ENCODE data around the gene OCEL1. TPM values are rescaled to one million over a fixed set of nuclear protein-coding genes. Genes with fewer than 3 reads are reported as not detected.
A peak's percentile ranks its signal among the peaks of the same experiment; 100 is the strongest.

Gene OCEL1
- total and polyA plus RNA-seq, 2 of the 13 experiments (the other 11 are each of a cell fraction or from before 2014, with no cell fraction given): 10.6 to 17.2 TPM

DNA sequence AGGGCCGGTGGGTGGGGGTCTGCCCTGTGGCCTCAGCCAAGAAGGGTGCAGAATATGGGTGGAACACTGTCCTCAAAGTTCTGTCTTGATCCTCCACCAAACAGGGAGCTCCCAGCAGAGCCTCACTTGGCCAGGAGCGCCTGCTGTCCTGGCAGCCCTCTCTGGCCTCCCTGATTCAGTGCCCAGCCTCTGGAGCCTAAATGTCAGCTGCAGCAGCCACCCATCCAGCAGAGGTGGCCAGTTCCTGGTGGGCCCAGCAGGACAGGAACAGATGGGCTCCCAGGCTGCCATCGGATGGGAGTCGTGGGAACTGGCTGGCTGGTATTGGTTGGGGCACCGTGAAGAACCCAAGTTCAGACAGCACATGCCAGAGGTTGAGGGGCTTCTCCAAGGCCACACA lies 12.7 kb upstream of the OCEL1 start:
- peaks cover 28% of the 10 kb centered on the region for H3K4me1 ChIP-seq (ENCODE audit: insufficient read depth, low read length)
- intact Hi-C loops (cut with micrococcal nuclease; ENCODE audit: unreplicated experiment) (no loop called here), in situ Hi-C loops (cut with HindIII; ENCODE audit: extremely low pct_ligation_motif_present, low pct_unique_long_range_greater_than_20kb) (no loop called here)
- no peak overlapping the region for H3K4me2 ChIP-seq (ENCODE audit: low read depth, low read length)
- POLR2A ChIA-PET: interaction anchor here (0.8 to 4.2 kb wide), 3 partner anchors 13 to 54 kb away, joined by 3 to 120 read pairs (median 43); partner anchors contain the start of genes BABAM1 and OCEL1
- H3K9ac ChIP-seq (ENCODE audit: insufficient read depth, low read depth, low read length): no peak overlapping the region
- ATAC-seq (no peak), FAIRE-seq (no peak), DNase-seq (ENCODE audit: low spot score) (no peak)
- H2AFZ ChIP-seq (ENCODE audit: low read length): no peak overlapping the region
- CTCF ChIA-PET (ENCODE audit: low intra/inter-chr PET ratio, low total read pairs): no interaction called here
- H3K9me3 ChIP-seq (ENCODE audit: low read length): no peaks in the 10 kb centered on the region
- H3K27me3 ChIP-seq (ENCODE audit: control insufficient read depth in 1 of 2, insufficient read depth in 2 of 2, low read length in 2 of 2): no peaks in the 10 kb centered on the region; a peak in 1 of 5 replicates
- no peaks in the 10 kb centered on the region for H4K20me1 ChIP-seq (ENCODE audit: insufficient read depth, low read length)
- 87% methylated on average over 3 of the region's 5 CpGs for WGBS (ENCODE audit: low lambda C conversion rate)
- H3K79me2 ChIP-seq (ENCODE audit: insufficient read depth, low read length): no peaks in the 10 kb centered on the region
- H3K27ac ChIP-seq (ENCODE audit: extremely low read length, insufficient read depth, low read length): no peak overlapping the region
- H3K36me3 ChIP-seq (replicated peaks in 1 of 2; ENCODE audit: control insufficient read depth in 1 of 2, insufficient read depth in 2 of 2, low read length in 2 of 2): peaks cover 0 to 6% of the 10 kb centered on the region in 2 experiments; a peak in 3 of 5 replicates
- TF ChIP-seq CCAR2 (optimal IDR thresholded peaks at IDR 0.05; ENCODE audit: low read depth, low read length): no peak
- peak; percentile 45 for TF ChIP-seq AGO2 (optimal IDR thresholded peaks at IDR 0.05; ENCODE audit: low read depth, low read length)
- BruUV-seq (replicated peaks): no TSS peak
- H3K4me3 ChIP-seq (replicated peaks in 1 of 3; ENCODE audit: insufficient read depth in 1 of 3, low read depth in 2 of 3, low read length in 3 of 3): no peak overlapping the region

DNA sequence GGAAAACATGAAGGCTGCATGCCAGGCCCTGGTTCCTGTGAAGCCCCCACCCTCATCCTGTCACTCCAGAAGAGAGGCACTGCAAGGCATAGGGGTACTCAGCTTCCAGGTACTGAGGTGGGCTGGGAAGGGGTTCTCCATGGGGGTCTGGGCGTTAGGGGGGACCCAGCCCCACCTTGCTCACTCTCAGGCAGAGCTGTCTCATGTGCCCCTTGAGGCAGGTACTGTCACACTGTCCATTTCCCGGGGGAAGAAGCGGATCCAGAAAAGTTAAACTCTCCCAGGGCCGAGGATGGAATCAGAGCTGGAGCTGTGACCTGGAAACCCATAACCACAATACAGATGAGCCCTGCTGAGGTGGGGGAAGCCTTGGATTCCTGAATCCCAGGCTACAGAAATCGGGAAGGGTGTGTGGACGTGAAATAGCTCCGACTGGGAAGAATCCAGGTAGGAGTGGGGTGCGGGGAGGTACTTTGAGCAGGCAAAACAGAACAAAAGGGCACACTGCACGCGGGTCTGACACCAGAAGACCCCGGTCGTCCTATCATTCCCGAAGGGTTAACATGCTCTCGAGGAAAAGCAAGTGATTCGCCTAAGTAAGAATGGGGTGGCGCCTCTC lies 11.4 kb upstream of the OCEL1 start:
- H2AFZ ChIP-seq (ENCODE audit: low read length): no peak overlapping the region
- CTCF ChIA-PET (ENCODE audit: low intra/inter-chr PET ratio, low total read pairs): no interaction called here
- H3K27ac ChIP-seq (ENCODE audit: extremely low read length, insufficient read depth, low read length): peak overlapping the region; percentile 97
- intact Hi-C loops (cut with micrococcal nuclease; ENCODE audit: unreplicated experiment) (loop anchor here (1.0 kb wide), 1 partner anchor 89 kb away; the partner anchor contains the start of gene ABHD8), in situ Hi-C loops (cut with HindIII; ENCODE audit: extremely low pct_ligation_motif_present, low pct_unique_long_range_greater_than_20kb) (no loop called here)
- no peaks in the 10 kb centered on the region for H3K79me2 ChIP-seq (ENCODE audit: insufficient read depth, low read length)
- FAIRE-seq (no peak), DNase-seq (ENCODE audit: low spot score) (no peak), ATAC-seq (peak; percentile 8; the same call in 2 of the 3 replicates)
- peak overlapping the region; percentile 95 for H3K4me2 ChIP-seq (ENCODE audit: low read depth, low read length)
- H3K9ac ChIP-seq (ENCODE audit: insufficient read depth, low read depth, low read length): peak overlapping the region; percentile 99
- no peaks in the 10 kb centered on the region for H3K9me3 ChIP-seq (ENCODE audit: low read length)
- peak overlapping the region; percentile 63 to 94 (median 81) for H3K4me3 ChIP-seq (replicated peaks in 1 of 3; ENCODE audit: insufficient read depth in 1 of 3, low read depth in 2 of 3, low read length in 3 of 3)
- POLR2A ChIA-PET: interaction anchor here (0.6 to 4.2 kb wide), 23 partner anchors 9 to 645 kb away, joined by 3 to 120 read pairs (median 10); partner anchors contain the start of genes ABHD8, ANO8, BABAM1 and DDA1
- H3K4me1 ChIP-seq (ENCODE audit: insufficient read depth, low read length): peaks cover 28% of the 10 kb centered on the region
- H3K36me3 ChIP-seq (replicated peaks in 1 of 2; ENCODE audit: control insufficient read depth in 1 of 2, insufficient read depth in 2 of 2, low read length in 2 of 2): peaks cover 0 to 11% of the 10 kb centered on the region in 2 experiments; a peak in 2 of 5 replicates
- H4K20me1 ChIP-seq (ENCODE audit: insufficient read depth, low read length): no peaks in the 10 kb centered on the region
- 6% methylated on average over 15 of the region's 16 CpGs for WGBS (ENCODE audit: low lambda C conversion rate)
- no TSS peak for BruUV-seq (replicated peaks)
- no peaks in the 10 kb centered on the region; a peak in 1 of 5 replicates for H3K27me3 ChIP-seq (ENCODE audit: control insufficient read depth in 1 of 2, insufficient read depth in 2 of 2, low read length in 2 of 2)
- TF ChIP-seq KDM2A (CRISPR knock-in tag; IDR thresholded peaks at IDR 0.05; ENCODE audit: borderline replicate concordance, low read depth) (no peak; the same call in 1 of the 2 replicates), MBD4 (IDR thresholded peaks at IDR 0.05; ENCODE audit: borderline replicate concordance, low read length) (no peak), MXI1 (IDR thresholded peaks at IDR 0.05; ENCODE audit: borderline replicate concordance, low read depth, low read length) (no peak), TOPORS (CRISPR knock-in tag; IDR thresholded peaks at IDR 0.05) (no peak), ZNF839 (CRISPR knock-in tag; IDR thresholded peaks at IDR 0.05; ENCODE audit: borderline replicate concordance) (no peak), ZNF772 (CRISPR knock-in tag; IDR thresholded peaks at IDR 0.05) (no peak), CREB1 (IDR thresholded peaks at IDR 0.05) (no peak), CREB1 (CRISPR knock-in tag; IDR thresholded peaks at IDR 0.05) (no peak), MEIS2 (CRISPR knock-in tag; IDR thresholded peaks at IDR 0.05) (no peak), YEATS2 (CRISPR knock-in tag; IDR thresholded peaks at IDR 0.05; ENCODE audit: borderline replicate concordance) (0 out of 2 replicates have a peak, but pooled peaks have one; percentile 1), TCF7 (IDR thresholded peaks at IDR 0.05; ENCODE audit: low read depth) (no peak), HNF4A (CRISPR knock-in tag; IDR thresholded peaks at IDR 0.05) (no peak), ZBTB1 (CRISPR knock-in tag; IDR thresholded peaks at IDR 0.05; ENCODE audit: borderline replicate concordance) (no peak)
- TF ChIP-seq, protein P1, sequence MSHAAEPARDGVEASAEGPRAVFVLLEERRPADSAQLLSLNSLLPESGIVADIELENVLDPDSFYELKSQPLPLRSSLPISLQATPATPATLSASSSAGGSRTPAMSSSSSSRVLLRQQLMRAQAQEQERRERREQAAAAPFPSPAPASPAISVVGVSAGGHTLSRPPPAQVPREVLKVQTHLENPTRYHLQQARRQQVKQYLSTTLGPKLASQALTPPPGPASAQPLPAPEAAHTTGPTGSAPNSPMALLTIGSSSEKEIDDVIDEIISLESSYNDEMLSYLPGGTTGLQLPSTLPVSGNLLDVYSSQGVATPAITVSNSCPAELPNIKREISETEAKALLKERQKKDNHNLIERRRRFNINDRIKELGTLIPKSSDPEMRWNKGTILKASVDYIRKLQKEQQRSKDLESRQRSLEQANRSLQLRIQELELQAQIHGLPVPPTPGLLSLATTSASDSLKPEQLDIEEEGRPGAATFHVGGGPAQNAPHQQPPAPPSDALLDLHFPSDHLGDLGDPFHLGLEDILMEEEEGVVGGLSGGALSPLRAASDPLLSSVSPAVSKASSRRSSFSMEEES (CRISPR knock-in tag; IDR thresholded peaks at IDR 0.05): no peak
- TF ChIP-seq, protein P2, sequence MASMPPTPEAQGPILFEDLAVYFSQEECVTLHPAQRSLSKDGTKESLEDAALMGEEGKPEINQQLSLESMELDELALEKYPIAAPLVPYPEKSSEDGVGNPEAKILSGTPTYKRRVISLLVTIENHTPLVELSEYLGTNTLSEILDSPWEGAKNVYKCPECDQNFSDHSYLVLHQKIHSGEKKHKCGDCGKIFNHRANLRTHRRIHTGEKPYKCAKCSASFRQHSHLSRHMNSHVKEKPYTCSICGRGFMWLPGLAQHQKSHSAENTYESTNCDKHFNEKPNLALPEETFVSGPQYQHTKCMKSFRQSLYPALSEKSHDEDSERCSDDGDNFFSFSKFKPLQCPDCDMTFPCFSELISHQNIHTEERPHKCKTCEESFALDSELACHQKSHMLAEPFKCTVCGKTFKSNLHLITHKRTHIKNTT (CRISPR knock-in tag; IDR thresholded peaks at IDR 0.05): no peak

Data from HepG2 (cell line).